K562 (cell line): Measurements from ENCODE around the gene ADSS1. TPM values are rescaled to one million over a fixed set of nuclear protein-coding genes. Genes with fewer than 3 reads are reported as not detected.

Experiments used
- CTCFL ChIP-seq: IDR thresholded peaks from 2 replicates; pipeline ENCODE4 v1.6.1; 2011; ENCODE audit warnings: borderline replicate concordance, low read depth, mild to moderate bottlenecking, moderate library complexity, low read length; ENCODE audit not compliant: insufficient read depth, poor library complexity, severe bottlenecking
- FOS ChIP-seq: IDR thresholded peaks from 3 replicates; pipeline ENCODE4 v1.6.1; 2011; ENCODE audit not compliant: insufficient read length; ENCODE audit errors: extremely low read depth
- MYNN ChIP-seq, 2 experiments: sonication (generic); formaldehyde crosslinking in 1 of 2; IDR thresholded peaks; 2 replicates each; pipeline versions ENCODE4 v1.5.0 to v1.6.1; 2016 to 2020; ENCODE audit warnings: antibody characterized with exemption in 1 of 2, missing genetic modification reagents in 1 of 2
- NRF1 ChIP-seq, 2 experiments: fragments of 450-650 bp; IDR thresholded peaks in 1 of 2; conservative IDR thresholded peaks in 1 of 2; 2 replicates each; pipeline ENCODE4 v1.6.1; 2014; ENCODE audit warnings: mild to moderate bottlenecking in 2 of 2
- PCBP2 ChIP-seq: fragments of 200-400 bp; formaldehyde crosslinking; IDR thresholded peaks from 2 replicates; pipeline ENCODE4 v1.6.1; 2018; ENCODE audit warnings: low read length, low read depth, mild to moderate bottlenecking, moderate library complexity; ENCODE audit not compliant: poor library complexity, severe bottlenecking
- POLR2A ChIP-seq: fragments of 450-650 bp; conservative IDR thresholded peaks from 2 replicates; pipeline ENCODE4 v1.6.1; 2016
- RAD51 ChIP-seq: fragments of 450-650 bp; IDR thresholded peaks from 2 replicates; pipeline ENCODE4 v1.7.1; 2016; ENCODE audit warnings: low read depth, mild to moderate bottlenecking, borderline replicate concordance
- REST ChIP-seq, 2 experiments: fragments of 450-650 bp; formaldehyde crosslinking in 1 of 2; IDR thresholded peaks; 2 replicates each; pipeline versions ENCODE4 v1.4.0 to v1.6.1; 2014 to 2020; ENCODE audit warnings: mild to moderate bottlenecking in 2 of 2, borderline replicate concordance in 1 of 2, low read depth in 1 of 2
- SMAD4 ChIP-seq: fragments of 250-450 bp; sonication (Bioruptor Pico); conservative IDR thresholded peaks from 2 replicates; pipeline ENCODE4 v1.8.0; 2021; ENCODE audit warnings: inconsistent platforms, mild to moderate bottlenecking, moderate library complexity
- SMARCA5 ChIP-seq: fragments of 450-650 bp; IDR thresholded peaks from 2 replicates; pipeline ENCODE4 v1.6.1; 2016
- USF2 ChIP-seq: sonication (generic); formaldehyde crosslinking; IDR thresholded peaks from 2 replicates; pipeline ENCODE4 v1.5.0; 2020; ENCODE audit warnings: missing genetic modification reagents
- ZBTB7A ChIP-seq: IDR thresholded peaks from 2 replicates; pipeline ENCODE4 v1.6.1; 2011; ENCODE audit warnings: low read depth, mild to moderate bottlenecking, low read length, moderate library complexity, borderline replicate concordance; ENCODE audit not compliant: control insufficient read depth
- ZBTB9 ChIP-seq: fragments of 450-650 bp; formaldehyde crosslinking; IDR thresholded peaks from 2 replicates; pipeline ENCODE4 v1.4.0; 2020; ENCODE audit warnings: mild to moderate bottlenecking, moderate library complexity
- polyA plus RNA-seq, 8 experiments: library from polyadenylated mRNA; depleted of rRNA in 4 of 8; stranded (reverse) in 5 of 8; unstranded in 3 of 8; fragments of >200 nt; fragmentation: Nextera tagmentation in 2 of 8; fragmentation: Illumina TruSeq in 1 of 8; extraction: Ambion mirVana in 2 of 8; extraction: Trizol in 1 of 8; gene quantifications; 2 replicates each; pipeline versions ENCODE4 v1.2.1 to v1.2.3, GENCODE V29; 2011 to 2014; ENCODE audit warnings: inconsistent platforms in 1 of 8, missing spikeins in 1 of 8
- total RNA-seq, 7 experiments: library from RNA; depleted of rRNA in 6 of 7; stranded (reverse); fragments of >200 nt in 6 of 7; fragmentation: Illumina TruSeq in 2 of 7; extraction: Trizol in 2 of 7; gene quantifications; 2 replicates each; pipeline versions ENCODE4 v1.2.1 to v1.2.3, GENCODE V29; 2011 to 2021; ENCODE audit warnings: low replicate concordance in 1 of 7

Gene ADSS1
- total and polyA plus RNA-seq, 9 of the 15 experiments (the other 6 are each of a cell fraction or from before 2014, with no cell fraction given): 0.53 to 5.9 (median 3.9) TPM

GRCh38 chr14:104768437-104769323 is 44.7 kb downstream of the ADSS1 start (continued):
- TF ChIP-seq CTCFL (peak; percentile 66), PCBP2 (no peak), REST (IDR thresholded peaks at IDR 0.05; ENCODE audit: borderline replicate concordance) (peak; percentile 59; the same call in 1 of the 2 replicates), REST (CRISPR knock-in tag; IDR thresholded peaks at IDR 0.05; ENCODE audit: low read depth) (no peak), MYNN (IDR thresholded peaks at IDR 0.05) (peak; percentile 46; the same call in 1 of the 2 replicates), MYNN (CRISPR knock-in tag; IDR thresholded peaks at IDR 0.05) (no peak), POLR2A (peak; percentile 54; the same call in 1 of the 2 replicates), SMAD4 (no peak), FOS (no peak), NRF1 (conservative IDR thresholded peaks at IDR 0.05 in 1 of 2, IDR thresholded peaks at IDR 0.05 in 1 of 2) (no peak), USF2 (peak; percentile 60), SMARCA5 (no peak), RAD51 (peak; percentile 64; the same call in 1 of the 2 replicates), ZBTB7A (peak; percentile 72; the same call in 1 of the 2 replicates), ZBTB9 (CRISPR knock-in tag) (no peak)
